ENCODE measurements around the gene TUFT1.

GRCh38 chr1:151620286-151620685 is 80.2 kb downstream of the TUFT1 start:
- TF ChIP-seq CTBP1 (IDR thresholded peaks at IDR 0.05; ENCODE audit: borderline replicate concordance) (no peak), SUZ12 (IDR thresholded peaks at IDR 0.05) (no peak), NFRKB (IDR thresholded peaks at IDR 0.05) (no peak), FOXM1 (IDR thresholded peaks at IDR 0.05; ENCODE audit: borderline replicate concordance) (no peak), HDGF (IDR thresholded peaks at IDR 0.05; ENCODE audit: borderline replicate concordance) (no peak), ZNF384 (IDR thresholded peaks at IDR 0.05) (no peak), SP1 (IDR thresholded peaks at IDR 0.05) (no peak), FOXA1 (IDR thresholded peaks at IDR 0.05) (no peak), ARNT (IDR thresholded peaks at IDR 0.05) (no peak)
